Astrocyte of the cerebellum (primary cell): ENCODE data around the gene NELFB.
A peak's percentile ranks its signal among the peaks of the same experiment; 100 is the strongest.

ENCODE experiments used
- DNase-seq: peaks from one replicate; pipeline ENCODE4 v3.0.0-alpha.2; 2011; ENCODE audit warnings: low read depth
- H3K4me3 ChIP-seq: 2 replicates; pipeline ENCODE4 v1.5.1; 2011; ENCODE audit warnings: mild to moderate bottlenecking, low read depth, low read length, moderate library complexity
- CTCF ChIP-seq: IDR thresholded peaks from 2 replicates; pipeline ENCODE4 v1.5.1; 2012; ENCODE audit warnings: low read length, low read depth, moderate library complexity, mild to moderate bottlenecking; ENCODE audit errors: missing control alignments
- in situ Hi-C: cut with HindIII; loops from 2 replicates; pipeline ENCODE4 v1.10.0; 2017; ENCODE audit warnings: low sequenced_read_pairs

NELFB gene

GRCh38 chr9:137254624-137255447 is at the start of gene NELFB:
NELFB (plus strand) TSS chr9:137255327.
- peak; percentile 54 for DNase-seq
- H3K4me3 ChIP-seq = peak within 1 kb of the TSS; percentile 95
- TF ChIP-seq CTCF = no peak
- in situ Hi-C loops = no loop called here

- no peak for TF ChIP-seq CTCF
- no peak for DNase-seq
- peak overlapping the region; percentile 91 for H3K4me3 ChIP-seq
- in situ Hi-C loops = no loop called here
These were observed 48.5 kb upstream of the NELFB start for GRCh38 chr9:137206602-137207001.

- DNase-seq = no peak
- TF ChIP-seq CTCF = no peak
- in situ Hi-C loops = no loop called here
- no peak overlapping the region for H3K4me3 ChIP-seq
These were observed 43.6 kb upstream of the NELFB start for GRCh38 chr9:137211532-137211931.

GRCh38 chr9:137212520-137212919 is 42.6 kb upstream of the NELFB start:
- no peak for TF ChIP-seq CTCF
- in situ Hi-C loops = no loop called here
- DNase-seq = no peak
- no peak overlapping the region for H3K4me3 ChIP-seq

GRCh38 chr9:137213160-137214060 is 41.7 kb upstream of the NELFB start:
- H3K4me3 ChIP-seq = no peak overlapping the region
- TF ChIP-seq CTCF = no peak
- no peak for DNase-seq
- in situ Hi-C loops = no loop called here

GRCh38 chr9:137214620-137215019 is 40.5 kb upstream of the NELFB start:
- no peak for DNase-seq
- in situ Hi-C loops = no loop called here
- no peak for TF ChIP-seq CTCF
- H3K4me3 ChIP-seq = no peak overlapping the region
